Stimulated activated CD8-positive, alpha-beta memory T cell treated with anti-CD3 and anti-CD28 coated beads, Interleukin-7, amount 100 ng/mL, for 24 hours (primary cell): Measurements from ENCODE around the gene UNC13B.

Source experiments
- DNase-seq: peaks from one replicate; pipeline ENCODE4 v3.0.0-alpha.2; 2020; ENCODE audit warnings: low read depth

The UNC13B gene

DNA sequence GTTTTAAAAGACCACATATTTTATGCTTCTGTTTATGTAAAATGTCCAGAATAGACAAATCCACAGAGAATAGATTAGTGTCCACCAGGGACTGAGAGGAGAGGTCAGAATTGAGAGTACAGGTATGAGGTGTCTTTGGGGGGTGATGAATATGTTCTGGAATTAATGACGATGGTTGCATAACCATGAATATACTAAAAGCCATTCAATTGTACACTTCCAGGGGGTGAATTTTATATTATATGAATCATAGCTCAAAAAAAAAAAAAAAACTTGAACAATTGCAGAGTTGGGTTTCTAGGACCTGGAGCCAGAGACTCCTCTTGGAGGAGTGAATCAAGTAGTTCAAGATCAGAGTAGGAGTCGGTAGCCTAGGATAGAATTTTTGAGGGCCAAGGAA lies 270.3 kb downstream of the UNC13B start:
- no peak for DNase-seq

- DNase-seq = no peak
These were observed 275.1 kb downstream of the UNC13B start for GRCh38 chr9:35436933-35437332.

GRCh38 chr9:35446012-35446411 lies 284.2 kb downstream of the UNC13B start:
- DNase-seq = no peak

GRCh38 chr9:35448496-35448895 lies 286.7 kb downstream of the UNC13B start:
- DNase-seq = no peak

DNA sequence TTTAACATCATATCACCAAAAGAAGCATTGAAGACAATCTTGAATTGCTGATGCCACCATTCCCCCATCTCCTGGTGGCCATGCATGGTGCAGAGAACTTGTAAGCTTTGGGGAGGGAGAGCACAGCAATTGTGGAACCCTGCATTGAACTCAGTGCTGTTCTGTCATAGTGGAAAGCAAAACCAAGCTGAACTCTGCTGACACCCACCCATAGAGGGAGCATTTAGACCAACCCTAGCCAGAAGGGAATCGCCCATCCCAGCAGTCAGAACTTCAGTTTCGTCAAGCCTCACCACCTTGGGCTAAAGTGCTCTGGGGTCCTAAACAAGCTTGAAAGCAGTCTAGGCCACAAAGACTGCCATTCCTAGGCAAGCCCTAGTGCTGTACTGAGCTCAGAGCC lies 290.7 kb downstream of the UNC13B start:
- DNase-seq = no peak

- DNase-seq = no peak
These were observed 292.0 kb downstream of the UNC13B start for GRCh38 chr9:35453786-35454185.
